Activated T-cell treated with anti-CD3 and anti-CD28 coated beads for 48 hours (primary cell): ENCODE data around the gene LIME1.
"Not testable (repeated sequence)": the region's sequence is repeated elsewhere in the genome, so short reads cannot be mapped to it uniquely, and the experiment has no call there.

ENCODE experiments used
- DNase-seq: peaks from one replicate; pipeline ENCODE4 v3.0.0-alpha.2; 2020; ENCODE audit warnings: low read depth

Gene LIME1

DNA sequence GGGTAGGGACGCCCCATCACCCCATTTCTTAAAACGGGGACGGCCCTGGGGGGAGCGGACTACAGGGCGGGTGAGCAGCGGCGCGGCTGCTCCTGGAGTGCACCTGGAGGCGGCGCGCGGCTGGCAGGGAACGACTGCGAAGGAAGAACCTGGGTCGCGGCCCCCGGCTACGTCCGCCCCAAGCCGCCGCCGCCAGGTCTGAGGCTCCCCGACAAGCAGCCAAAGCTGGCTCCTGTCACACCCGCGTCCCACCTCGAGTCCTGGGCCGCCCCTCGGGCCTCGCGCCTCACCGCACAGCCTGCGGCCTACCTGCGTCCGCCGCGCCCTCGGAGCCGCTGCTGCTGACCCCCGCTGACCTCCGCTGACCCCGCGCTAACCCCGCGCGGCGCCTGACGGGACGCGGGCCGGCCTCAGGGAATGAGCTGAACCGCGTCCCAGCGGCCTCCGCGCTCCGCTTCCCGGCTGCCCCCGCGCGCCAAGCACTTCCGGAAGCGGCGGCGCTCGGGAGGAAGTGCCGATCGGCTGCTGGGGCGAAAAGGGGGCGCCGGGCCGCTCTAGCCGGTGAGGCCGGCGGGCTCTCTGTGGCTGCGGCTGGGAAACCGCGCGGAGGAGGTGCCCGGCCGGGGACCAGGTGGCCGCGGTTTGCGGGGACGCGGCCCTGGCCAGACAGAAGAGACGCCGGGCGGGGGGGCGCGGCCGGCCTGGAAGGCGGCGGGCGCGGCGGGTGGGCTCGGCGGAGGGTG, 28.7 kb upstream of the LIME1 start, which contains the start of the genes ARFRP1 and ZGPAT:
TSS of gene ARFRP1 (minus strand) at position 419 of the 743 bp plus-strand sequence. CDS start 885 bp downstream, outside the sequence.
TSS of gene ZGPAT (plus strand) at position 482 of the 743 bp plus-strand sequence. CDS start 542 bp downstream, outside the sequence.
- DNase-seq: peak; percentile 85

DNA sequence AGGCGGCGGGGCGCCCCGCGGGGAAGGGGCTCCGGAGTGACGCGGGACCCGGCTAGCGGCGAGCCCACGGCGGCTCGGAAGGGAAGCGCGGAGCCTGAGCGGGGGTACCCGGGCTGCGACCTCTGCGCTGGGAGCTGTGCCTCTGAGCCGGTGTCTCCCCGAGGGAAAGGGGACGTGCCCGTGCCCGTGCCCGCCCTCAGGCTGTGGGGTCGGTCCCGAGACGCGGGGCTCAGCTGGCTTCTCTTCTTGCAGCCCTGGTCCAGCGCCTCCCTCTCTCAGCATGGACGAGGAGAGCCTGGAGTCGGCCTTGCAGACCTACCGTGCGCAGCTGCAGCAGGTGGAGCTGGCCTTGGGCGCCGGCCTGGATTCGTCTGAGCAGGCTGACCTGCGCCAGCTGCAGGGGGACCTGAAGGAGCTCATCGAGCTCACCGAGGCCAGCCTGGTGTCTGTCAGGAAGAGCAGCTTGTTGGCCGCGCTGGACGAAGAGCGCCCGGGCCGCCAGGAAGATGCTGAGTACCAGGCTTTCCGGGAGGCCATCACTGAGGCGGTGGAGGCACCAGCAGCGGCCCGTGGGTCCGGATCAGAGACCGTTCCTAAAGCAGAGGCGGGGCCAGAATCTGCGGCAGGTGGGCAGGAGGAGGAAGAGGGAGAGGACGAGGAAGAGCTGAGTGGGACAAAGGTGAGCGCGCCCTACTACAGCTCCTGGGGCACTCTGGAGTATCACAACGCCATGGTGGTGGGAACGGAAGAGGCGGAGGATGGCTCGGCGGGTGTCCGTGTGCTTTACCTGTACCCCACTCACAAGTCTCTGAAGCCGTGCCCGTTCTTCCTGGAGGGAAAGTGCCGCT, 27.9 kb upstream of the LIME1 start:
- no peak for DNase-seq

GRCh38 chr20:63709149-63709527, 27.3 kb upstream of the LIME1 start:
- DNase-seq: no peak

GRCh38 chr20:63711085-63711645, 25.3 kb upstream of the LIME1 start:
- DNase-seq: no peak

DNA sequence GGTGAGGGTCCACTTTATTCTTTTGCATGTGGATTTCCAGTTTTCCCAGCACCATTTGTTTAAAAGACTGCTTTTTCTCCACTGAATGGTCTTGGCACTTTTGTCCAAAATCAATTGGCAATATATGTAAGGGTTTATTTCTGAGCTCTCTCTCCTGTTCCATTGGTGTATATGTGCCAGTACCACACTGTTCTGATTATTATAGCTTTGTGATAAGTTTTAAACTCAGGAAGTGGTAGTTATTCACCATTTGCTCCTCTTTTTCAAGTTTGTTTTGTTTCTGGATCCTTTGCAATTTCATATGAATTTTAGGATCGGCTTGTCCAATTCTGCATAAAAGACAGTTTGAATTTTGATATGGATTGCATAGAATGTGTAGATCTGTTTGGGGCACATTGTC, 24.3 kb upstream of the LIME1 start:
- DNase-seq: no peak

DNA sequence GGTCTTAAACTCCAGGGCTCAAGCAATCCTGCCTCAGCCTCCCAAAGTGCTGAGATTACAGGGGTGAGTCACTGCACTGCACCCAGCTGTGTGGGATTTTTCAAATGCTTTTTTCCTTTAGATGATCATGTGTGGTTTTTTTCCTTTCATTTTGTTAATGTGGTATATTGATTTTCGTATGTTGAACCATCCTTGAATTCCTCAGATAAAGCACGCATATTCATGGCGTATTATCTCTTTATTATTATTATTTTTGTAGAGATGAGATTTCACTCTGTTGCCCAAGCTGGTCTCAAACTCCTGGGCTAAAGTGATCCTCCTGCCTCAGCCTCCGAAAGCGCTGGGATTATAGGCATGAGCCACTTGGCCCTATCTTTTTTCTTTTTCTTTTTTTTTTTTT, 21.6 kb upstream of the LIME1 start:
- no peak for DNase-seq

DNA sequence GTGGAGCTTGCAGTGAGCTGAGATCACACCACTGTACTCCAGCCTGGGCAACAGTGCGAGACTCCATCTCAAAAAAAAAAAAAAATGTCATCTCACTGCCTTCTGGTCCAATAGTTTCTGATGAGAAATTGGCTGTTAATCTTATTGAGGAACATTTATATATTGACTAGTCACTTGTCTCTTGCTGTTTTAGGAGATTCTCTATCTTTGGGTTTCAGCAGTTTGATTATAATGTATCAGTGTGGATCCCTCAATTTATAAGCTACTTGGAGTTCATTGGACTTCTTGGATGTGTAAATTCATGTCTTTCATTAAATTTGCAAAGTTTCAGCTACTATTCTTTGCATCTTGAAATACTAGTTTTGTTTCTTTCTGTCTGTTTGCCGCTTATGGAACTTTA, 17.5 kb upstream of the LIME1 start:
- DNase-seq: no peak

- not testable (repeated sequence) for DNase-seq
Observed at GRCh38 chr20:63722967-63723622, 13.4 kb upstream of the LIME1 start.

DNA sequence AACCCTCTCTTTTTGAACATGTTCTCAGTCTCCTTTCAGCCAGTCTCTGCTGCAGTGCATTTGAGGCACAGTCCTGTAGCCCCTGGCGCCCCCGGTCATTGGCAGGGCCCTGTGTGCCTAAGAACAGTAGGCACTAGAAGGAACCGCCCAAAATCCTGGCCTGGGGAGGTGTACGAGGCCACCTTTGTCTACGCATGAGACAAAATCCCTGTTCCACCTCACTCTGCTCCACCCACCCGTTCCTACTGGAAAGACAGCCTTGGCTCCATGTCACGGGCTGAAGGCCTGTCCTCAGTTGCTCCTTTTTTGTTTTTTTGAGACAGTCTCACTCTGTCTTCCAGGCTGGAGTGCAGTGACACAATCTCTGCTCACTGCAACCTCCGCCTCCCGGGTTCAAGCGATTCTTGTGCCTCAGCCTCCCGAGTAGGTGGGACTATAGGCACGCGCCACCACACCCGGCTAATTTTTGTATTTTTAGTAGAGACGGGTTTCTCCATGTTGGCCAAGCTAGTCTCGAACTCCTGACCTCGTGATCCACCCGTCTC, 6.2 kb upstream of the LIME1 start:
- DNase-seq: not testable (repeated sequence)

DNA sequence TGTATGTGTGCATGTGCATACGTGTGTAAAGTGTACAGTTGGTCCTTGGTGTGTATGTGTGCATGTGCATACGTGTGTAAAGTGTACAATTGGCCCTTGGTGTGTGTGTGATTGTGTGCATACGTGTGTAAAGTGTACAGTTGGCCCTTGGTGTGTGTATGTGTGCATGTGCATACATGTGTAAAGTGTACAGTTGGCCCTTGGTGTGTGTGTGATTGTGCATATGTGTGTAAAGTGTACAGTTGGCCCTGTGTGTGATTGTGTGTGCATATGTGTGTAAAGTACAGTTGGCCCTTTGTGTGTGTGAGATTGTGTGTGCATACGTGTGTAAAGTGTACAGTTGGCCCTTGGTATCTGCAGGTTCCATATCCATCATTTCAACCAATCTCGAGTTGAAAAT, 5.1 kb upstream of the LIME1 start:
- no peak for DNase-seq

DNA sequence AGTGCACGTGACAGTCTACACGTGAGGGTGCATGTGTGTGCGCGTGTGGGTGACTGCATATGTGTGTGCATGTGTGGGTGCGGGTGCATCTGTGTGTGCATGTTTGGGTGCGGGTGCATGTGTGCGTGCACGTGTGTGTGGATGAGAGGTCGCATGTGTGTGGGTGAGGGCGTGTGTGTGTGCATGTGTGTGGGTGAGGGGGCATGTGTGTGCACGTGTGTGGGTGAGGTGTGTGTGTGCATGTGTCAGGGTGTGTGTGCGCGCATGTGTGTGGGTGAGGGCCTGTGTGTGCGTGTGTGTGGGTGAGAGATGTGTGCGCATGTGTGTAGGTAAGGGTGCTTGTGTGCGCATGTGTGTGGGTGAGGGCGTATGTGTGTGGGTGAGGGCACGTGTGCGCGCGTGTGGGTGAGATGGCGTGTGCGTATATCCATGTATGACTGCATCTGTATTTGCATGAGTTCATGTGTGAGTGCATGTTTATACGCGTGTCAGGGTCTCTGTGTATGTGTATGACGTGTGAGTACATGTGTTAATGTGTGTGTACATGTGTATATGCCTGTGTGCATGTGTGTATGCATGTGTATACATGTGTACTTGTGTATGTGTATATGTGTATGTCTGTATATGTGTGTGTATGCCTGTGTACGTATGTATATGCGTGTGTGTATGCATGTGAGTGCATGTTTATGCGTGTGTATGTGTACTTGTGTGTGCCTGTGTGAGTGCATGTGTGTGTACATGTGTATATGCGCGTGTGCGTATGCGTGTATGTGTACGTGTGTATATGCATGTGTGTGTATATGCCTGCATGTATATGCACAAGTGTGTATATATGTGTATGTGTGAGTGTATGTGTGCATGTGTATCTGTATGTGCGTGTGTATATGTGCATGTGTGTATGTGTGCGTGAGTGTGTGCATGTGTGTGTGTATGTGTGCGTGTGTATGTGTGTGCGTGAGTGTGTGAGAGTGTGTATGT, 4.1 kb upstream of the LIME1 start:
- DNase-seq: no peak

- DNase-seq: no peak
Observed at GRCh38 chr20:63733117-63733516, 3.3 kb upstream of the LIME1 start.

- DNase-seq: no peak
Observed at GRCh38 chr20:63733579-63734081, 2.8 kb upstream of the LIME1 start.

DNA sequence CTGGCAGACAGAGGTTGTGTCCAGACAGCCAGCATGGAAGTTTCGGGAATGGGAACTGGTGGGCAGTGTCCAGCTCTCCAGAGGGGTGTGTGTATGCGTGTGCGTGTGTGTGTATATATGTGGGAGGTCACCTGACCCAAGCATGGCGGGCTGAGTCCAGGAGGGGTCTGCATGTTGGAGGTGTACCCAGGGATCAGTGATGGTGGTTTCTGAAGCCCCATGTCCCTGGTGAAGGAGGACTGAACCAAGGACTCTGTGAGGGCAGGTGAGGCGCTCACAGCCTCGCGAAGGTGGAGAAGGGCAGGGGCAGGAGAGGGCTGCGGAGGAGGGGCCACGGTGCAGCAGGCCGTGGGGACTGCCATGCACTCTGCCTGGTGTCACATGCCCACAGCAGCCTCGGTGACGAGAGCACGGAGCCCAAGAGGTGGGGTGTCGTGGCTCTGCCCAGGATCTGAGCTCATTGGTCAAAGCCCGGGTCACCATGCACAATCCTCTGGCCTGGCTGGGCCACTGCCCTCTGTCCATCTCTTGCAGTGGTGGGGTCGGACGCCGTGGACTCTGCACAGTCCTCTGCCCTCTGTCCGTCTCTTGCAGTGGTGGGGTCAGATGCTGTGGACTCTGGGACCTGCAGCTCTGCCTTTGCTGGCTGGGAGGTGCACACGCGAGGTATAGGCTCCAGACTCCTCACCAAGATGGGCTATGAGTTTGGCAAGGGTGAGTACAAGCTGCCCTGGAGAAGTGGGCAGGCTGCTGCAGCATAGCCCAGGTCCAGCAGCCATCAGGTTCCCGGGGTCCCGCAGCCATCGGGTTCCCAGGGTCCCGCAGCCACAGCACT, 2.1 kb upstream of the LIME1 start:
- no peak for DNase-seq

DNA sequence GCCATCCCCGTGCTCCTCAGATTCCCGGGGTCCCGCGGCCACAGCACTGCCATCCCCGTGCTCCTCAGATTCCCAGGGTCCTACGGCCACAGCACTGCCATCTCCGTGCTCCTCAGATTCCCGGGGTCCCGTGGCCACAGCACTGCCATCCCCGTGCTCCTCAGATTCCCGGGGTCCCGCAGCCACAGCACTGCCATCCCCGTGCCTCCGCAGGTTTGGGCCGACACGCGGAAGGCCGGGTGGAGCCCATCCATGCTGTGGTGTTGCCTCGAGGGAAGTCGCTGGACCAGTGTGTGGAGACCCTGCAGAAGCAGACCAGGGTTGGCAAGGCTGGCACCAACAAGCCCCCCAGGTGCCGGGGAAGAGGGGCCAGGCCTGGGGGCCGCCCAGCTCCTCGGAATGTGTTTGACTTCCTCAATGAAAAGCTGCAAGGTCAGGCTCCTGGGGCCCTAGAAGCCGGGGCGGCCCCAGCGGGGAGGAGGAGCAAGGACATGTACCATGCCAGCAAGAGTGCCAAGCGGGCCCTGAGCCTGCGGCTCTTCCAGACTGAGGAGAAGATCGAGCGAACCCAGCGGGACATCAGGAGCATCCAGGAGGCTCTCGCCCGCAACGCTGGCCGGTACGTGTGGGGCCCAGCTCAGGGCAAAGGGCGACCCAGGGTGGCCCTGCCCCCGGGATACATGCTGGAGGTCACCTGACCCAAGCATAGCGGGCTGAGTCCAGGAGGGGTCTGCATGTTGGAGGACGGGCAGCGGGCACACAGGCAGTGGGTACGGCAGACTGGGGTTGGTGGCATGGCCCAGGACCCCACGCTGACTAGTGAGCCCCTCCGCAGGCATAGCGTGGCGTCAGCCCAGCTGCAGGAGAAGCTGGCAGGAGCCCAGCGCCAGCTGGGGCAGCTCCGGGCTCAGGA, 1.3 kb upstream of the LIME1 start:
- DNase-seq: no peak

GRCh38 chr20:63736893-63737694, 630 bp downstream of the LIME1 start:
- peak; percentile 34 for DNase-seq

GRCh38 chr20:63737695-63737944, 1.2 kb downstream of the LIME1 start:
- DNase-seq: no peak
